Loucy (cell line): ENCODE measurements around the gene MYDGF.

Experiments used
- CTCF ChIP-seq: fragments of 200-600 bp; sonication (generic); conservative IDR thresholded peaks from 2 replicates; pipeline ENCODE4 v1.5.1; 2014; ENCODE audit warnings: mild to moderate bottlenecking, antibody characterized with exemption, low read length
- EZH2phosphoT487 ChIP-seq: fragments of 200-600 bp; IDR thresholded peaks from 2 replicates; pipeline ENCODE4 v1.6.1; 2018; ENCODE audit warnings: antibody characterized with exemption, mild to moderate bottlenecking, moderate library complexity, borderline replicate concordance

- TF ChIP-seq CTCF (no peak), EZH2phosphoT487 (no peak)
These were observed 20.6 kb downstream of the MYDGF start for GRCh38 chr19:4649392-4650047.
